OCI-LY7 (cell line): ENCODE results near the gene GDF2.

Source experiments
- EZH2phosphoT487 ChIP-seq: fragments of 200-600 bp; sonication (generic); IDR thresholded peaks from 2 replicates; pipeline ENCODE4 v1.6.1; 2018; ENCODE audit warnings: low read depth, borderline replicate concordance, mild to moderate bottlenecking, mixed run types, antibody characterized with exemption, low read length, moderate library complexity, mixed read lengths
- TF ChIP-seq, protein P1 (sequence below): fragments of 200-600 bp; sonication (generic); conservative IDR thresholded peaks from 2 replicates; pipeline ENCODE4 v1.5.1; 2014; ENCODE audit warnings: mild to moderate bottlenecking, antibody characterized with exemption, low read length, moderate library complexity, mixed read lengths

DNA sequence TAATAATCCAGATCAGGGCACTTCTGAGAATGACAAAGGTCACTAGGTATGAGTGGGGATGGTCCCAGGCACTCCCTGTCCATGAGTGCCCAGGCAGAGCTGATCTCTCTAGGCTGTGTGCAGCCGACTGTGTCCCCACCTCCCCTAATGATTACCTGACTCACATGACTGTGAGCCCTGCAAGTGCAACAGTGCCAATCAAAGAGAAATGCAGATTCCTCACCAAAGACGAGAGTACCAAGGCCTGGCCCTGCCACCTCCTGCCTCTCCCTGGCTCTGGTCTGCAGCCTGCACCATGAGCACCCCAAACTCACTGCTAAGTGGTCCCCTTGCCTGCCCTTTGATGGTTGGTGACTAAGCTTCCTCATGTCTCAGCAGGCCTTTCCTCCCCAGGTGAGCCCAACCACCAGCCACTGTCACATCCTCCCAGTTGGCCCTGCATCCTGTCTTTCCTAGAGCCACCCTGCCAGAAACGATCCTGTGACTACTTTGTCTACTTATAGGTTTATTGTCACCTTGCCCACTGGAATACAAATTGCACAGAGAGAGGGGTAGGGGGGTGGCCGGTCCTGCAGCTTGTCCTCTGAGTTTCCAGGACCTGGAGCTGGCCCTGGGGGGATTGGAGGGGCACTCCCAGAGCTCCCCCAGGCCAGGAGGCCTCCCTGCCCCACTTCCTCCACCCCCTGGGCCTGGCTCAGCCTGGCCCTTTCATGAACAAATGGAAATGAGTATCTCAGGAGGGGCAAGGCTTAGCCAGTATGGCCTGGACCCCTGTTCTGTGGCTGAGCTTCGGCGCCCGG, 44.7 kb upstream of the GDF2 start:
- TF ChIP-seq, protein P1, sequence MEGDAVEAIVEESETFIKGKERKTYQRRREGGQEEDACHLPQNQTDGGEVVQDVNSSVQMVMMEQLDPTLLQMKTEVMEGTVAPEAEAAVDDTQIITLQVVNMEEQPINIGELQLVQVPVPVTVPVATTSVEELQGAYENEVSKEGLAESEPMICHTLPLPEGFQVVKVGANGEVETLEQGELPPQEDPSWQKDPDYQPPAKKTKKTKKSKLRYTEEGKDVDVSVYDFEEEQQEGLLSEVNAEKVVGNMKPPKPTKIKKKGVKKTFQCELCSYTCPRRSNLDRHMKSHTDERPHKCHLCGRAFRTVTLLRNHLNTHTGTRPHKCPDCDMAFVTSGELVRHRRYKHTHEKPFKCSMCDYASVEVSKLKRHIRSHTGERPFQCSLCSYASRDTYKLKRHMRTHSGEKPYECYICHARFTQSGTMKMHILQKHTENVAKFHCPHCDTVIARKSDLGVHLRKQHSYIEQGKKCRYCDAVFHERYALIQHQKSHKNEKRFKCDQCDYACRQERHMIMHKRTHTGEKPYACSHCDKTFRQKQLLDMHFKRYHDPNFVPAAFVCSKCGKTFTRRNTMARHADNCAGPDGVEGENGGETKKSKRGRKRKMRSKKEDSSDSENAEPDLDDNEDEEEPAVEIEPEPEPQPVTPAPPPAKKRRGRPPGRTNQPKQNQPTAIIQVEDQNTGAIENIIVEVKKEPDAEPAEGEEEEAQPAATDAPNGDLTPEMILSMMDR: no peak
- TF ChIP-seq EZH2phosphoT487: no peak
